Neural crest cell (in vitro differentiated cells): Measurements from ENCODE around the gene AGPAT4. TPM values are rescaled to one million over a fixed set of nuclear protein-coding genes. Genes with fewer than 3 reads are reported as not detected.
"Not testable (repeated sequence)": the region's sequence is repeated elsewhere in the genome, so short reads cannot be mapped to it uniquely, and the experiment has no call there.

Experiments
- DNase-seq: peaks from one replicate; pipeline ENCODE4 v3.0.0; 2021; ENCODE audit warnings: low read depth, mixed read lengths, low spot score
- H3K27ac Mint-ChIP-seq: one replicate; pipeline ENCODE4 v1.8.0; 2021; ENCODE audit warnings: mild to moderate bottlenecking, mixed read lengths; ENCODE audit not compliant: unreplicated experiment
- H3K27me3 Mint-ChIP-seq: 2 replicates; pipeline ENCODE4 v1.8.0; 2021; ENCODE audit warnings: low read depth, mild to moderate bottlenecking, mixed read lengths
- H3K36me3 Mint-ChIP-seq: 2 replicates; pipeline ENCODE4 v1.8.0; 2021; ENCODE audit warnings: low read depth, mild to moderate bottlenecking, mixed read lengths
- H3K4me1 Mint-ChIP-seq: 2 replicates; pipeline ENCODE4 v1.8.0; 2021; ENCODE audit warnings: mixed read lengths
- H3K4me3 Mint-ChIP-seq: one replicate; pipeline ENCODE4 v1.8.0; 2021; ENCODE audit warnings: mild to moderate bottlenecking, mixed read lengths
- H3K9me3 Mint-ChIP-seq: 2 replicates; pipeline ENCODE4 v1.8.0; 2021; ENCODE audit warnings: mixed read lengths
- CTCF ChIP-seq: fragments of 200-600 bp; sonication (generic); conservative IDR thresholded peaks from 2 replicates; pipeline ENCODE4 v1.5.0; 2021; ENCODE audit warnings: antibody characterized with exemption, mild to moderate bottlenecking
- total RNA-seq: library from RNA; stranded (reverse); gene quantifications from 2 replicates; pipeline ENCODE4 v1.2.1, GENCODE V29; 2021

The AGPAT4 gene
- total RNA-seq, 1 donor from 2014 or later, result 37.6 TPM

GRCh38 chr6:161313940-161314509 is 40.2 kb upstream of the AGPAT4 start:
- no peak overlapping the region for H3K27ac Mint-ChIP-seq
- H3K4me3 Mint-ChIP-seq, result no peak overlapping the region
- DNase-seq, result no peak
- no peaks in the 10 kb centered on the region for H3K27me3 Mint-ChIP-seq
- H3K36me3 Mint-ChIP-seq, result no peaks in the 10 kb centered on the region
- no peak for TF ChIP-seq CTCF
- H3K4me1 Mint-ChIP-seq, result peaks cover 33% of the 10 kb centered on the region
- peaks cover 3% of the 10 kb centered on the region for H3K9me3 Mint-ChIP-seq

GRCh38 chr6:161313475-161313874 is 39.6 kb upstream of the AGPAT4 start:
- DNase-seq, H3K27ac Mint-ChIP-seq, H3K36me3 Mint-ChIP-seq, H3K4me3 Mint-ChIP-seq, H3K27me3 Mint-ChIP-seq, H3K9me3 Mint-ChIP-seq: not testable (repeated sequence)
- H3K4me1 Mint-ChIP-seq, result peaks cover 27% of the 10 kb centered on the region

DNA sequence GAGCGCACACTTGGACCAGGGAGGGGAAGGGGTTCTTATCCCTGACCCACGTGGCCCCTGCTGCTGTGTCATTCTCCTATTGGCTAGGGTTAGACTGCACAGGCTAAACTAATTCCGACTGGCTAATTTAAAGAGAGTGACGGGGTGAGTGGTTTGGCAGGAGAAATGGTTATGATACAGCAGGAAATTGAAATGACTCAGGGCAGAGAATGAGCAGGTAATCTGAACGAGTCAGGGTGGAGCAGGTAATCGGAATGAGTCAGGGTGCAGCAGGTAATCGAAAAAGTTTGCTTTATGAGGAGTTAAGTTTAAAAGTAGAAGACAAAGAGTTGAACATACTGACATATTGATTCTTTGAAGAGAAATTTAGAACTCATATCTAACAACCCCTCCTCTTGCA is 35.9 kb upstream of the AGPAT4 start:
- H3K9me3 Mint-ChIP-seq, H3K27me3 Mint-ChIP-seq, H3K27ac Mint-ChIP-seq, DNase-seq, H3K36me3 Mint-ChIP-seq, H3K4me3 Mint-ChIP-seq: not testable (repeated sequence)
- peaks cover 13% of the 10 kb centered on the region for H3K4me1 Mint-ChIP-seq

- H3K27ac Mint-ChIP-seq, result no peak overlapping the region
- no peak for TF ChIP-seq CTCF
- no peak for DNase-seq
- H3K36me3 Mint-ChIP-seq, result peaks cover 4% of the 10 kb centered on the region
- no peak overlapping the region for H3K4me3 Mint-ChIP-seq
- peaks cover 5% of the 10 kb centered on the region for H3K4me1 Mint-ChIP-seq
- H3K27me3 Mint-ChIP-seq, result no peaks in the 10 kb centered on the region
- H3K9me3 Mint-ChIP-seq, result no peaks in the 10 kb centered on the region
Observed at GRCh38 chr6:161308075-161308655, 34.3 kb upstream of the AGPAT4 start.

GRCh38 chr6:161305860-161306259 is 32.0 kb upstream of the AGPAT4 start:
- DNase-seq, result no peak
- H3K9me3 Mint-ChIP-seq, result no peaks in the 10 kb centered on the region
- H3K27me3 Mint-ChIP-seq, result no peaks in the 10 kb centered on the region
- H3K4me3 Mint-ChIP-seq, result no peak overlapping the region
- peaks cover 4% of the 10 kb centered on the region for H3K36me3 Mint-ChIP-seq
- H3K4me1 Mint-ChIP-seq, result peaks cover 3% of the 10 kb centered on the region
- no peak overlapping the region for H3K27ac Mint-ChIP-seq
- TF ChIP-seq CTCF, result no peak

DNA sequence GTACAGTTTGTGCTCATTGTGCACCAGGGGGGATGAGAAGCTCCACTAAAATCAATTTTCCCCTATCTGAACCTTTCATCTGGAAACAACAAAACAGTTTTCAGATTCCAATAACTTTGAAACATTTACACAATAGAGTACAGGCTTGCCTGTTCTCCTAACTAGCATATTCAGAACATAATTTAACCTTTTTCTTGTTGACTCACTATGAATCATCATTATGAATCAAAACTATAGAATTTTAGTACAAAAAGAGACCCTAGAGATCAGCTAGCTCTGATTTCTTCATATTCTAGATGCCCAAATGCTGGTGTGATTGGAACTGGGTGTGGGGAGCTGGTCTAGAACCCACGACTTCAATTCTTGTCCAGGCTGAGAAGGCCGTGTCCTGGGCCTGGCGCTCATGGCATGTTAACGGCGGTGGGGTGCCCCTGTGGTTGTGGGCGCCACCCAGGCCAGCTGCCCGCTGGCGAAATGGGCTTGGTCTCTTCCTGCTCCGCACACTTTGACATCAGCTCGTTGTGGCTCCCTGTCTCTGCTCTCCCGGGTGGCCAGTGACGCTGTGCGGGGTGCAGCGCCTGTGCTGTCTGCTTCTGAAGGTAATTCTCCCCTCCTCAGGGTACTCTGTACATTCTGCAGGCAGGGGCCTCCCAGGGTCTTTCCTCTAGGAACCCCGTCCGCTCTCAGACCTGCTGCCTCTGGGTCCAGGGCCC is 29.9 kb upstream of the AGPAT4 start:
- Mint-ChIP-seq H3K9me3 (peaks cover 3% of the 10 kb centered on the region), H3K4me3 (no peak overlapping the region), H3K27me3 (no peaks in the 10 kb centered on the region), H3K27ac (no peak overlapping the region), H3K4me1 (peaks cover 3% of the 10 kb centered on the region), H3K36me3 (peaks cover 9% of the 10 kb centered on the region)
- no peak for TF ChIP-seq CTCF
- no peak for DNase-seq
